B cell (primary cell): ENCODE measurements around the gene DIP2A. TPM values are rescaled to one million over a fixed set of nuclear protein-coding genes. Genes with fewer than 3 reads are reported as not detected.

Source experiments
- ATAC-seq: fragments of 200-7000 bp; cut with Tn5 transposase; one replicate; pipeline ENCODE4 v1.10.0; 2021; ENCODE audit warnings: low read depth, mild to moderate bottlenecking, moderate number of reproducible peaks, moderate library complexity
- CTCF ChIA-PET: fragments of 350-600 bp; sonication (Branson Sonifier 250); formaldehyde crosslinking; loops from one replicate; lab custom pipeline; 2021; ENCODE audit warnings: antibody characterized with exemption, inconsistent platforms; lab: Charles Lee
- POLR2A ChIA-PET: fragments of 350-600 bp; sonication (Branson Sonifier 250); formaldehyde crosslinking; loops from one replicate; lab custom pipeline; 2021; ENCODE audit warnings: antibody characterized with exemption; lab: Charles Lee
- DNase-seq: peaks from one replicate; pipeline ENCODE4 v3.0.0; 2013
- H2AFZ ChIP-seq: 2 replicates; pipeline ENCODE4 v1.6.1; 2012; ENCODE audit warnings: mild to moderate bottlenecking, low read depth, low read length; ENCODE audit not compliant: insufficient read depth, poor library complexity, severe bottlenecking
- H3K27ac ChIP-seq, 2 donors: 1 replicate in 1 of 2; 2 replicates in 1 of 2; pipeline ENCODE4 v1.5.1; 2012 to 2013; ENCODE audit warnings: low read length in 2 of 2, mild to moderate bottlenecking in 2 of 2, moderate library complexity in 1 of 2
- H3K27me3 ChIP-seq, 4 experiments: fragments of 200-600 bp in 1 of 4; sonication (generic) in 1 of 4; replicated peaks in 1 of 4; 1 replicate in 2 of 4; 2 replicates in 2 of 4; pipeline versions ENCODE4 v1.6.1 to v1.7.0; 2013 to 2016; ENCODE audit warnings: low read length in 3 of 4, mild to moderate bottlenecking in 2 of 4, mixed read lengths in 1 of 4, moderate library complexity in 1 of 4; ENCODE audit not compliant: insufficient read depth in 4 of 4, control insufficient read depth in 3 of 4; ENCODE audit errors: control extremely low read depth in 1 of 4
- H3K36me3 ChIP-seq, 2 experiments: replicated peaks in 1 of 2; 1 replicate in 1 of 2; 2 replicates in 1 of 2; pipeline versions ENCODE4 v1.6.1 to v1.7.1; 2013; ENCODE audit warnings: low read length in 1 of 2; ENCODE audit not compliant: insufficient read depth in 2 of 2, control insufficient read depth in 1 of 2; ENCODE audit errors: control extremely low read depth in 1 of 2, extremely low read depth in 1 of 2
- H3K4me1 ChIP-seq, 2 donors: fragments of 200-600 bp in 1 of 2; sonication (generic) in 1 of 2; 1 replicate in 1 of 2; 2 replicates in 1 of 2; pipeline versions ENCODE4 v1.5.1 to v1.6.1; 2013 to 2017; ENCODE audit warnings: low read length in 2 of 2; ENCODE audit not compliant: control insufficient read depth in 2 of 2, insufficient read depth in 2 of 2
- H3K4me2 ChIP-seq: replicated peaks from 2 replicates; pipeline ENCODE3; 2012; ENCODE audit warnings: mild to moderate bottlenecking, low read depth, low read length; ENCODE audit not compliant: poor library complexity, severe bottlenecking
- H3K4me3 ChIP-seq, 5 experiments: fragments of 200-600 bp in 1 of 5; sonication (generic) in 1 of 5; 1 replicate in 3 of 5; 2 replicates in 2 of 5; pipeline versions ENCODE4 v1.5.1 to v1.7.0; 2011 to 2016; ENCODE audit warnings: low read length in 4 of 5, mild to moderate bottlenecking in 4 of 5, low read depth in 2 of 5, control low read depth in 1 of 5, moderate library complexity in 1 of 5; ENCODE audit not compliant: insufficient read depth in 1 of 5; ENCODE audit errors: control extremely low read depth in 1 of 5, extremely low read depth in 1 of 5
- H3K79me2 ChIP-seq: fragments of 200-600 bp; sonication (generic); one replicate; pipeline ENCODE4 v1.6.0; 2016; ENCODE audit warnings: low read length; ENCODE audit not compliant: control insufficient read depth, insufficient read depth
- H3K9ac ChIP-seq: fragments of 200-600 bp; sonication (generic); 2 replicates; pipeline ENCODE4 v1.6.1; 2017; ENCODE audit warnings: mild to moderate bottlenecking, low read length, moderate library complexity
- H3K9me3 ChIP-seq, 3 donors: one replicate each; pipeline versions ENCODE4 v1.6.1 to v1.7.1; 2013; ENCODE audit warnings: low read length in 2 of 3; ENCODE audit not compliant: control insufficient read depth in 2 of 3, insufficient read depth in 1 of 3; ENCODE audit errors: control extremely low read depth in 1 of 3
- H4K20me1 ChIP-seq: 2 replicates; pipeline ENCODE4 v1.6.0; 2012; ENCODE audit warnings: mild to moderate bottlenecking, low read length; ENCODE audit not compliant: insufficient read depth, control insufficient read depth, poor library complexity, severe bottlenecking
- H3K27ac Mint-ChIP-seq: one replicate; pipeline ENCODE4 v1.8.0; 2021; ENCODE audit warnings: mixed read lengths
- H3K27me3 Mint-ChIP-seq: one replicate; pipeline ENCODE4 v1.8.0; 2021; ENCODE audit warnings: mixed read lengths
- H3K4me1 Mint-ChIP-seq: one replicate; pipeline ENCODE4 v1.8.0; 2021; ENCODE audit warnings: mixed read lengths
- H3K4me3 Mint-ChIP-seq: one replicate; pipeline ENCODE4 v1.8.0; 2021; ENCODE audit warnings: mixed read lengths
- H3K9me3 Mint-ChIP-seq: one replicate; pipeline ENCODE4 v1.8.0; 2022; ENCODE audit warnings: mixed read lengths; ENCODE audit not compliant: insufficient read depth
- CTCF ChIP-seq: fragments of 200-600 bp; IDR thresholded peaks from one replicate; pipeline ENCODE4 v1.8.0; 2022; ENCODE audit warnings: antibody characterized with exemption, mild to moderate bottlenecking
- EZH2 ChIP-seq: IDR thresholded peaks from 2 replicates; pipeline ENCODE4 v1.6.1; 2012; ENCODE audit warnings: borderline replicate concordance, low read depth, mild to moderate bottlenecking, moderate library complexity, low read length; ENCODE audit not compliant: insufficient read depth, poor library complexity, severe bottlenecking
- WGBS: methylation state at CpG from one replicate; pipeline ENCODE4 v1.1.5; 2013; ENCODE audit warnings: missing lambda C conversion rate; ENCODE audit not compliant: insufficient coverage; 5-methylcytosine and 5-hydroxymethylcytosine counted together
- intact Hi-C: fragments of 100-400 bp; cut with micrococcal nuclease; formaldehyde crosslinking; loops from one replicate; pipeline ENCODE4 v1.10.0; 2022
- polyA plus RNA-seq: library from polyadenylated mRNA; depleted of rRNA; stranded (reverse); fragments of >200 nt; gene quantifications from 2 replicates; pipeline ENCODE4 v1.2.3, GENCODE V29; 2012
- total RNA-seq, 2 donors: library from RNA; stranded (reverse); fragments of 120-200 nt in 1 of 2; gene quantifications; 1 replicate in 1 of 2; 2 replicates in 1 of 2; pipeline versions ENCODE4 v1.2.3 to v1.2.4, GENCODE V29; 2013 to 2022

The DIP2A gene
- total and polyA plus RNA-seq, 2 donors (not counting 1 experiment from before 2014, with no cell fraction given) = 40.4 to 59.0 TPM

GRCh38 chr21:46454634-46455390 lies 3.9 kb upstream of the DIP2A start:
- Histone ChIP-seq H3K36me3 (peaks cover 0 to 10% of the 10 kb centered on the region in 2 experiments), H2AFZ (no peak overlapping the region), H3K4me1 (peaks cover 12 to 19% of the 10 kb centered on the region in 2 donors), H3K9ac (no peak overlapping the region), H3K27ac (no peak overlapping the region), H3K27me3 (no peaks in the 10 kb centered on the region), H3K9me3 (peaks cover 0 to under 1% (median 0%) of the 10 kb centered on the region in 3 donors), H3K4me3 (no peak overlapping the region), H3K79me2 (peaks cover 76% of the 10 kb centered on the region), H4K20me1 (peaks cover 5% of the 10 kb centered on the region), H3K4me2 (no peak overlapping the region)
- Mint-ChIP-seq H3K4me1 (peaks cover 22% of the 10 kb centered on the region), H3K27me3 (no peaks in the 10 kb centered on the region), H3K9me3 (no peaks in the 10 kb centered on the region), H3K4me3 (no peak overlapping the region), H3K27ac (no peak overlapping the region)
- DNase-seq = no peak
- CTCF ChIA-PET = interaction anchor here (0.6 kb wide), 1 partner anchor 312 kb away, joined by 3 read pairs; no protein-coding TSS in a partner anchor
- POLR2A ChIA-PET = no interaction called here
- TF ChIP-seq CTCF (no peak), EZH2 (no peak)
- no peak for ATAC-seq
- intact Hi-C loops = no loop called here
- 97% methylated on average over 2 of the region's 4 CpGs for WGBS
